ACC112 (cell line): ENCODE data around the gene ECT2L.

Source experiments
- H2AFZ ChIP-seq: fragments of 200-600 bp; sonication (generic); one replicate; pipeline ENCODE4 v1.6.0; 2017; ENCODE audit warnings: antibody characterized with exemption, low read length; ENCODE audit not compliant: unreplicated experiment
- H3K27ac ChIP-seq: fragments of 200-600 bp; sonication (generic); 2 replicates; pipeline ENCODE4 v1.5.1; 2014; ENCODE audit warnings: low read depth, mild to moderate bottlenecking, antibody characterized with exemption, low read length, moderate library complexity
- H3K27me3 ChIP-seq: fragments of 200-600 bp; sonication (generic); 2 replicates; pipeline ENCODE4 v1.6.1; 2014; ENCODE audit warnings: mild to moderate bottlenecking, antibody characterized with exemption, low read length, moderate library complexity, mixed read lengths; ENCODE audit not compliant: insufficient read depth
- H3K36me3 ChIP-seq: fragments of 200-600 bp; sonication (generic); 2 replicates; pipeline ENCODE4 v1.6.1; 2016; ENCODE audit warnings: mild to moderate bottlenecking, antibody characterized with exemption, low read length, moderate library complexity, mixed read lengths; ENCODE audit not compliant: insufficient read depth
- H3K4me1 ChIP-seq: fragments of 200-600 bp; sonication (generic); one replicate; pipeline ENCODE4 v1.6.1; 2016; ENCODE audit warnings: low read length, mixed read lengths; ENCODE audit not compliant: insufficient read depth, unreplicated experiment, control insufficient read depth
- H3K4me3 ChIP-seq: fragments of 200-600 bp; sonication (generic); 2 replicates; pipeline ENCODE4 v1.5.1; 2014; ENCODE audit warnings: mild to moderate bottlenecking, low read depth, low read length
- H3K79me2 ChIP-seq: fragments of 200-600 bp; sonication (generic); one replicate; pipeline ENCODE4 v1.6.0; 2016; ENCODE audit warnings: low read length; ENCODE audit not compliant: control insufficient read depth, unreplicated experiment, insufficient read depth

The ECT2L gene

DNA sequence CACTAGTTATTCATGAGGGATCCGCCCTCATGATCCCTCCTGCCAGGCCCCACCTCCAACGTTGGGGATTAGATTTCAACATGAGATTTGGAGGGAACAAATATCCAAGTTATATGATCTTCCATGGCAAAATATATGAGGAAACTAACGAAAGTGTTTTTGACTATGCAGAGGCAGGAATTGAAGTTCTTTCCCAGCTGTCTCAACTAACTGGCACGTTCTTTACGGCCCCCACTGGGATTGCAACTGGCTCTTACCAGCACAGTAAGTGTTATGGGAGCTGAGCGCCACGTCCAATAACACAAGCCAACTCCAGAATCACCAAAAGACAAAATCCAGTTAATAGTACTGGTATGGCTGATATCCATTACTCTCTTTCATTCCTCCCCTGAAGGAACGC lies 66.6 kb downstream of the ECT2L start:
- no peak overlapping the region for H3K4me3 ChIP-seq
- H3K27ac ChIP-seq = no peak overlapping the region
- H3K27me3 ChIP-seq = no peaks in the 10 kb centered on the region

DNA sequence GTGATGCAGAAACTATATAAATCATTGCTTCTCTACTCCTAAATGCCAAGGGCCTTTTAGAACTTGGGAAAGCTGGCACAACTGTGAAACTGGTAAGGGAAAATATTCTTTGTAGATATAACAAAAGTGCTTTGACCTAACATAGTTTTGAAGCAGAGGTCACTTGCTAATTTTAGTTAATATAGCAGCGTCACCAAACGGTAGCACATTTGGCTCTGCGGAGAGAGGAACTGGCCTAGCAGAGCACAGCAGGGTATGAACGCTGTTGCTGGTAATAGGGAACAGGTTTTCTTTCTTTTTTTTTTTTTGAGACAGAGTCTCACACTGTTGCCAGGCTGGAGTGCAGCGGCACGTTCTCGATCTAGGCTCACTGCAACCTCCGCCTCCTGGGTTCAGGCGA lies 67.4 kb downstream of the ECT2L start:
- Histone ChIP-seq H3K79me2 (no peaks in the 10 kb centered on the region), H2AFZ (no peak overlapping the region), H3K36me3 (no peaks in the 10 kb centered on the region), H3K4me3 (no peak overlapping the region), H3K27ac (no peak overlapping the region), H3K27me3 (no peaks in the 10 kb centered on the region), H3K4me1 (no peaks in the 10 kb centered on the region)

More for the DNA sequence above, 66.6 kb downstream of the ECT2L start:
- no peak overlapping the region for H2AFZ ChIP-seq
- H3K79me2 ChIP-seq = no peaks in the 10 kb centered on the region
- no peaks in the 10 kb centered on the region for H3K4me1 ChIP-seq
- H3K36me3 ChIP-seq = no peaks in the 10 kb centered on the region

DNA sequence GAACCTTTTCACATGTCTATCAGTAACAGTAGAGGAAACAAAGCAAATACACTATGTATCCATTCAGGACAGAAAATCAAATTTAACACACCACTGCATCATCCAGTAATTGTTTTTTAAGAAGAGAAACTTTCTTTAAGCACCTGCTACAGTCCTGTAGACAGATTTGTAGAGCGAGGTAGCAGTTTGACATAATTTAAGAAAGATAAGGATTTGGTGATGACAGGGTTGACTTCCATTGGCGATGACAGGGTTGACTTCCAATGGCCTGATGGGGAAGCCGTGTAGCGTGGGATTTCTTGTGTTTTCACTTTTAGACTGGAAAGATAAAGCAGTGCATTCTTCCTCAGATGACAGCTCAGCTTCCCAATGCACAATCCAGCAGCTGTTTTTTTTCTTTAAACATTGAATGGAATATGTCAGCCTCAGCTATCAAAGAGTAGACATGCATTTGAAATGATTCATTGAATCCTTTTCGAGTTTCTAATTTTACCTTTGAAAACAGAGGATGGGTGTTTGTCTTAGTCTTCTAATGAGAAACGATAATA lies 68.5 kb downstream of the ECT2L start:
- no peaks in the 10 kb centered on the region for H3K36me3 ChIP-seq
- H3K27ac ChIP-seq = no peak overlapping the region
- no peak overlapping the region for H3K4me3 ChIP-seq
- H3K27me3 ChIP-seq = no peaks in the 10 kb centered on the region
- no peaks in the 10 kb centered on the region for H3K4me1 ChIP-seq
- no peak overlapping the region for H2AFZ ChIP-seq
- H3K79me2 ChIP-seq = no peaks in the 10 kb centered on the region

DNA sequence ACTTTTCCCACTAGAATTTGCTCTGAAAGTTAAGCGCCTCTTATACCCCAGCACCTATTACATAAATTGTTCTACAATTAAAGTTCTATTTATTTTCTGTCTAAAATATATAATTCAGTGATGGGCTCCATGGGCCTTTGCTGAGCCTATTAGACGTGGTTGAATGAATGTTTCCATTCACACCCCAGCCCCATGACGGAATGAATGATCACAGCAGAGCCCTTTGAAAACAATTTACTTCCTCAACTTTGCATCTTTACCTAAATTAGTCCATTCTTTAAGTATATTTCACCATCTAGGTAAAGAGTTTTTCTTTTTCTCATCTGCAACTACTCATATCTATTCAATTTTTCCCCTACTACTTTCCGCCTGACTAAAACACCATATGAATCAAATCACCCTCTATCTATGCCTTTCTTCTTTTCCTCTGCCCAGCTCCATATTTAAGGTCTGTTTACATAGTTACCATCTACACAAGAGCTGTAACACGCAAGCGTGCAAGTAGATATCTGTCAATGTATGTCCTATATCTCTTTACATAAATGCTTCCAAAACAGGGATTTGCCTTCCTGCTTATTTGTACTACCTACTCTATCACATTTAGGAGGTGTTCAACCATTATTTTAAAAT lies 69.7 kb downstream of the ECT2L start:
- Histone ChIP-seq H3K4me1 (no peaks in the 10 kb centered on the region), H3K27me3 (no peaks in the 10 kb centered on the region), H3K79me2 (no peaks in the 10 kb centered on the region), H2AFZ (no peak overlapping the region), H3K27ac (no peak overlapping the region), H3K4me3 (no peak overlapping the region), H3K36me3 (no peaks in the 10 kb centered on the region)

DNA sequence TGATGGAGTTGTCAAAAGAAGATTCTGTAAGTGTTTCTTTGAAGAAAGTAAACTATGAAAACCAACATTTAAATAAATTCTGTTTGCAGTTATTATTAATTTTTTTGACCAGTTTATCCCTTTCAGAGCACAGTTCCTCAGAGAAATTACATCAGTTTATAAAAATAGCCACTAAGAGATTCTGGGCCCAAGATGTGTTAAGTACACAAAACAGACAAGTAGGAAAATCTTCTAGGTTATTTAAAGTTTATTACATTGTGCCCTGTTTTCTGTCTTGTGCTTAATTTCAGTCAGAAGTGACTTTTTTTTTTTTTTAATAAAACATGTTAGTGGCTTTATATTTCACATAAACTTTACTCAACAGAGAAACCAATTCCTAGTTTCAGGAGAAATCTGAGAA lies 72.3 kb downstream of the ECT2L start:
- Histone ChIP-seq H3K27me3 (no peaks in the 10 kb centered on the region), H2AFZ (no peak overlapping the region)

DNA sequence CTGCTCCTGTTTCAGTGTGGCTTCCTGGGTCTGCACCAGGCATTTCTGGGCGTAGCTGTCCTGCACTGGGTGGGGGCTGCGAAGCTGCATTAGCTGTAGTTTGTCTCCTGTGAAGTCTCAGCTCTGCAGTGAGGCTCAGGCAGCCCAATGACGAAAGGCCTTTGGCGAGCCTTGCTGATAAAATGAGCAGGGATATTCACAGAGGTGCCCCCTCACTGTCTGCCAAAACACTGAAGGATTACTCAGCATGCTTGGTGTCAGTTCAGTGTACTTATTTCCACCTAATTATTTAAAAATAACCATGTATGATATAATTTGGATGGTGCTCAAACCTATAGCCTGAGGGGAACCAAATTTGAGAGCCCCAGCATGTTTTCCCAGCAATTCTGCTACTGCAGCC lies 73.5 kb downstream of the ECT2L start:
- Histone ChIP-seq H3K36me3 (no peaks in the 10 kb centered on the region), H2AFZ (no peak overlapping the region), H3K27ac (no peak overlapping the region), H3K27me3 (no peaks in the 10 kb centered on the region), H3K4me3 (no peak overlapping the region), H3K79me2 (no peaks in the 10 kb centered on the region), H3K4me1 (no peaks in the 10 kb centered on the region)

More for the DNA sequence above, 72.3 kb downstream of the ECT2L start:
- Histone ChIP-seq H3K4me1 (no peaks in the 10 kb centered on the region), H3K79me2 (no peaks in the 10 kb centered on the region), H3K36me3 (no peaks in the 10 kb centered on the region), H3K4me3 (no peak overlapping the region), H3K27ac (no peak overlapping the region)

DNA sequence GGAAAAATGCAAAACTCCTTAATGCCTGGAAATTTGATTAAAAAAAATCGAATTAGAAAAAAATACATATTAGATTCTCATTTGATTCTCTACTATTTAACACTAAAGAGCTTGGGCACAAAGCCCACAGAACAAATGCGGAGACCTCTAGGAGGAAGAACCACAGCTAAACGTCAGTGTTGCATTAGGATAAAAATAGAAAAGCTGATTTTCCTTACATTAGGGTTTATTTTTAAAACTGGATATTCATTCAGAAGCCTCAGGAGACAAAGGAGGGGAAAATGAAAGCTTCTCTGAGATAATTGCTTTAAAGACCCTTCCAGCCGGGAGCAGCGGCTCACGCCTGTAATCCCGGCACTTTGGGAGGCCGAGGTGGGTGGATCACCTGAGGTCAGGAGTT lies 77.3 kb downstream of the ECT2L start:
- no peaks in the 10 kb centered on the region for H3K79me2 ChIP-seq
- H2AFZ ChIP-seq = no peak overlapping the region
- H3K4me3 ChIP-seq = no peak overlapping the region
- H3K4me1 ChIP-seq = no peaks in the 10 kb centered on the region
- H3K27ac ChIP-seq = no peak overlapping the region
- H3K27me3 ChIP-seq = no peaks in the 10 kb centered on the region
- H3K36me3 ChIP-seq = no peaks in the 10 kb centered on the region

DNA sequence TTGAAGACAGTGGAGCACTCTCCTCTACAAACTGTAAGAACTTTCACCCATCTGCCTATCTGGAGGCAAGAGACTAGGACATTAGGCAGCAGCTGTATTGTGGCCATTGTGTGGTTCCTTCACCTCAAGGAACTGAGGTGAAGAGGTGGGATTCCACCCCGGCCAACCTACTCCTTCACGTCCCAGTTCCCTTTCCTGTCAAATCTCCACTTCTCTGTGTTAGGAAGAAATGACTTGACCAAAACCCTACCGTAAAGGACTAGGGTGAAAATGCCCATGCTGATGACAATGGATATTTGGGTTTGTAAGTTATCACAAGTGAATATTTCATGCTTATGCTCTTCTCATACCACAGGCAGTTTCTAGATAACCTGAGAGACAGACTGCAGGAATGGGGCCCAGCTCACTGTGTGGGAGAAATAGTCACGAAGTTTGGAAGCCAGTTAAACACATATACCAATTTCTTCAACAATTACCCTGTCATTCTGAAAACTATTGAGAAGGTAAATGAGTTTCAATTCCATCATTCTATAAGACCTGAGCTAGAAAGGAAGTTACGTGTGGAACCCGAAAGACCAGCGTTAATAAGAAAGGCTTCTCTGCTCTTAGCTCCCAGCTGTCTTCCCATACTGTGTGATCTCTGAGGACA lies 86.6 kb downstream of the ECT2L start:
- H3K4me1 ChIP-seq = no peaks in the 10 kb centered on the region
- H2AFZ ChIP-seq = no peak overlapping the region
- H3K4me3 ChIP-seq = no peak overlapping the region
- H3K36me3 ChIP-seq = 0 out of 2 replicates have a peak, but pooled peaks cover 3% of the 10 kb centered on the region
- no peak overlapping the region for H3K27ac ChIP-seq
- H3K27me3 ChIP-seq = no peaks in the 10 kb centered on the region
- H3K79me2 ChIP-seq = no peaks in the 10 kb centered on the region

DNA sequence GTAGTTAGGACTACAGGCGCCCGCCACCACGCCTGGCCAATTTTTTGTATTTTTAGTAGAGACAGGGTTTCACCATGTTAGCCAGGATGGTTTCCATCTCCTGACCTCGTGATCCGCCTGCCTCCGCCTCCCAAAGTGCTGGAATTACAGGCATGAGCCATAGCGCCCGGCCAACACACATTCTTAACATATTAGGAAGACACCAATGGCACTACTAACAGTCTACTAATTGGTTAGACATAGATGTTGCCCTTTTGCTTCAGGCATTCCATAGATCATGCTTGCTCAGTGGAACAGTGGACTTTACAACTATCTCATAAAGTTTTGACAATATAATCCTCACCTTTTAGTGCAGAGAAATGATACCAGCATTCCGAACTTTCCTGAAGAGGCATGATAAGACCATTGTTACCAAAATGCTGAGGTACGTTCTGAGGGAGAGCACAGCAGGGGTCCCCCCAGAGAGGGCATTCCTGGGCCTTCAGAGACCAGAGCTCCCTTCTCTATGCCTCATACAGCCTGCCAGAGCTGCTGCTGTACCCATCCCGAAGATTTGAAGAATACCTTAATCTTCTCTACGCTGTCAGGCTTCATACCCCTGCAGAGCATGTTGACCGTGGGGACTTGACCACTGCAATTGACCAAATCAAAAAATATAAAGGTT lies 89.4 kb downstream of the ECT2L start:
- no peak overlapping the region for H2AFZ ChIP-seq
- H3K79me2 ChIP-seq = no peaks in the 10 kb centered on the region
- no peaks in the 10 kb centered on the region for H3K4me1 ChIP-seq
- 0 out of 2 replicates have a peak, but pooled peaks cover 3% of the 10 kb centered on the region for H3K36me3 ChIP-seq
- no peak overlapping the region for H3K27ac ChIP-seq
- H3K27me3 ChIP-seq = no peaks in the 10 kb centered on the region
- H3K4me3 ChIP-seq = no peak overlapping the region

DNA sequence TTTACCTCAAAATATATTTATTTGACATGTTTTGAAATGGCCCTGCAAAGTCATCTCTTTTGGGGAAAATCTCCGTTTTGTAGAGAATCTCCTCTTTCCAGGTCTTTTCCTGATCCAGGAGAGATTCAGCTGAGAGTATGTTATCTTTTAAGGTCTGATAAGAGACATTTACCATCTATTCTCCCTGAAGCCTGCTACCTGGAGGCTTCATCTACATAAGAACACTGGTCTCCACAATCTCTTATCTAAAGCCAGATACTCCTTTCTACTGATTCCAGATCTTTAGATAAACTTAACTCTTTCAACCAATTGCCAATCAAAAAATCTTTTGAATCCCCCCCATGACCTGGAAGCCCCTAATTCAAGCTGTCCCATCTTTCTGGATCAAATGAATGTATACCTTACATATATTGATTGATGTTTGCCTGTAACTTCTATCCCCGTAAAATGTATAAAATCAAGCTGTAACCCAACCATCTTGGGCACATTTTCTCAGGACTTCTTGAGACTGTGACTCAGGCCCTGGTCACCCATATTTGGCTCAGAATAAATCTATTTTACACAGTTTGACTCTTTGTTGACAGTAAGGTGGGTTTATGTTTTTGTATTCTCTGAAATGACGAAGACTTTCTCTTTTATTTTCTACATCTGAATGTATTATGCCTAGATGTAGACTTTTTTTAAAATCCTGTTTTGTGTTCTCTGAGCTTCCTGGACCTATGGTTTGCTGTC lies 95.5 kb downstream of the ECT2L start:
- H3K4me3 ChIP-seq = no peak overlapping the region
- no peaks in the 10 kb centered on the region for H3K36me3 ChIP-seq
- no peaks in the 10 kb centered on the region for H3K79me2 ChIP-seq
- H3K27ac ChIP-seq = no peak overlapping the region
- no peak overlapping the region for H2AFZ ChIP-seq
- no peaks in the 10 kb centered on the region for H3K4me1 ChIP-seq
- no peaks in the 10 kb centered on the region for H3K27me3 ChIP-seq
